NCI-H226 (cell line): ENCODE data around the gene ZFPM1.

Experiments
- DNase-seq: peaks from one replicate; pipeline ENCODE4 v3.0.0-alpha.2; 2015

Gene ZFPM1

DNA sequence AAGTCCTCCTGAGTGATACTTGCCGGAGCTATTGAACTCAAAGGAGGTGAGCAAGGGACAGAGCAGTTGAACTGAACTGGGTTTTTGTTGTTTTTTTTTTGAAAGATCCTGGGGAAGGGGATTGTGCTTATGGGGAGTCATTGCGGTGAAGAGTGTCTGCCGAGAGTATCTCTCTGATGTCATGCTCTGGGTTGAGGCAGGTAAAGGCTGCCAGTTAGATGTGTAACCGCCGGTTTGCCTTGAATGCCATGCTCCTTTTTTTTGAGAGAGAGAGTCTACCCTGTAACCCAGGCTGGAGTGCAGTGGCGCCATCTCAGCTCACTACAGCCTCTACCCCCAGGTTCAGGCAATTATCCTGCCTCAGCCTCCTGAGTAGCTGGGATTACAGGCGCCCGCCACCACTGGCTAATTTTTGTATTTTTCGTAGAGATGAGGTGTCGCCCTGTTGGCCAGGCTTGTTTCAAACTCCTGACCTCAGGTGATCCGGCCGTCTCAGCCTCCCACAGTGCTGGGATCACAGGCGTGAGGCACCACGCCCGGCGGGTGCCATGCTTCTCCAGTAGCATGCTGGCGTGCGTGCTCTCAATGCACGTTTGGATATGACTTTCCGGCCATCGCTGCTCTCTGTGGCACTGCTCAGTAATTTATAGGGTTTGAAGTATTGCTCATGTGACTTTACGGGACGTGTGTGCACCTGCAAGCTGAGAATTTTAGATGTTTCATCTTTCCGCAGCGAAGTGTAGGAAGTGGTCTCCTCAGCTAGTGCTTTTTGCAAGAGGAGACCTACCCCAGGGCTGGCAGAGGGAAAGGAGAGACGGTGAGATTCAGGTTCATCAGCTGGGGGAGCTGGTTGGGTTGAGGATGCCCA lies 125.6 kb downstream of the ZFPM1 start:
- no peak for DNase-seq

- no peak for DNase-seq
Observed at GRCh38 chr16:88580371-88580770, 127.3 kb downstream of the ZFPM1 start.

- no peak for DNase-seq
Observed at GRCh38 chr16:88581033-88581432, 128.0 kb downstream of the ZFPM1 start.

DNA sequence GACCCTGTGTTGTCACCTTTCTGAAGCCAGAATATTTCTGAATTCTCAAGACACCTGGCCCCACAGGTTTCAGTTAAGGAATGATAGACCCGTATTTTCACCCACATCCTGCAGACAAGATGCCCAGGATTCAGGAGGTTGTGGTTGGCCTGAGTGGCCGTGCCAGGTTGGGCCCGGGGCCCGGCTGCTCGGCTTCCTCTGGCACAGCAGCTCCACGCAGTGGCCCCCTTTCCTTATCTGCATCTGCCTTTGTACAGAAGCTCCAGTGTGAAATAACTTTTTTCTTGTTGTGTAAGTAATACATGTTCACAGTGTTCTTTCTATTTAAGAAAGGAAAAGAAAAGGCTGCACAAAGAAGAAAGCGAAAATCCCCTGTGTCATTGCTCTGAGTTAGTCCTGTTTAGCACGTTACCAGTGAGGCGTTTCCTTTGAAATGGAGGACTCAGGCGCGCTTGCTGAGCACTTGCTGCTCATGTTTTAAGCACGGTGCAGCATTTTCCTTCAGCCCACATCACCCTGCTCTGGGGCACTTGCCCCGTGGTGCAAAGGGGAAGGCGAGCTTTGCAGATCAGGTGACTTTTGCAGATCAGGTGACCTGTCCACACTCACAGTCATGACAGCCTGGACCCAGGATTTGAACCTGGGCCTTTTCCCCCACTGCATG lies 130.0 kb downstream of the ZFPM1 start:
- no peak for DNase-seq

- no peak for DNase-seq
Observed at GRCh38 chr16:88584676-88585075, 131.6 kb downstream of the ZFPM1 start.

- no peak for DNase-seq
Observed at GRCh38 chr16:88585269-88585668, 132.2 kb downstream of the ZFPM1 start.

- DNase-seq, result no peak
Observed at GRCh38 chr16:88585927-88586581, 133.0 kb downstream of the ZFPM1 start.
